Right lobe of liver (tissue), 4 donors: Measurements from ENCODE around the gene MMP8.

ENCODE experiments used
- CTCF ChIP-seq, 4 donors: fragments of 200-600 bp in 3 of 4; fragments of 450-650 bp in 1 of 4; IDR thresholded peaks; one replicate each; pipeline versions ENCODE4 v1.5.1 to v1.8.0; 2016 to 2022; ENCODE audit warnings: antibody characterized with exemption in 4 of 4, mild to moderate bottlenecking in 2 of 4
- POLR2A ChIP-seq: fragments of 450-650 bp; IDR thresholded peaks from one replicate; pipeline ENCODE4 v1.6.1; 2017; ENCODE audit warnings: antibody characterized with exemption, mild to moderate bottlenecking
- donor health status: DM: no; HTN: no; CAD: no.
- donor health status: DM: no; HTN: no; CAD: no.
- donor health status: DM: no; HTN: yes; CAD: no.

GRCh38 chr11:102716527-102716926 lies 8.2 kb downstream of the MMP8 start:
- no peak for TF ChIP-seq POLR2A
- no peak for TF ChIP-seq CTCF (IDR thresholded peaks at IDR 0.05)
